ENCODE data around the gene NPM1.

Gene NPM1

GRCh38 chr5:171450423-171451331 is 63.0 kb downstream of the NPM1 start:
- DNase-seq (ENCODE audit: low spot score): peak; percentile 92

GRCh38 chr5:171451421-171451820 is 63.8 kb downstream of the NPM1 start:
- no peak for DNase-seq (ENCODE audit: low spot score)

- no peak for DNase-seq (ENCODE audit: low spot score)
These were observed 65.5 kb downstream of the NPM1 start for GRCh38 chr5:171453056-171453725.

GRCh38 chr5:171453988-171454387 is 66.3 kb downstream of the NPM1 start:
- DNase-seq (ENCODE audit: low spot score): no peak

- DNase-seq (ENCODE audit: low spot score): no peak
These were observed 66.9 kb downstream of the NPM1 start for GRCh38 chr5:171454549-171454948.

- no peak for DNase-seq (ENCODE audit: low spot score)
These were observed 67.9 kb downstream of the NPM1 start for GRCh38 chr5:171455522-171455921.

GRCh38 chr5:171457208-171457981 is 69.7 kb downstream of the NPM1 start:
- no peak for DNase-seq (ENCODE audit: low spot score)

GRCh38 chr5:171459839-171460238 is 72.2 kb downstream of the NPM1 start:
- DNase-seq (ENCODE audit: low spot score): no peak
